Lower leg skin (tissue), 4 donors: ENCODE data around the gene PSD4. TPM values are rescaled to one million over a fixed set of nuclear protein-coding genes. Genes with fewer than 3 reads are reported as not detected.

Experiments used
- DNase-seq, 2 donors: peaks; one replicate each; pipeline ENCODE4 v3.0.0-alpha.2; 2019; ENCODE audit warnings: low spot score in 2 of 2
- H3K4me3 ChIP-seq: fragments of 200-600 bp; sonication (generic); 2 replicates; pipeline ENCODE4 v1.5.1; 2017; ENCODE audit warnings: mild to moderate bottlenecking, low read depth; ENCODE audit not compliant: poor library complexity, severe bottlenecking
- POLR2A ChIP-seq, 2 donors: fragments of 450-650 bp; IDR thresholded peaks; one replicate each; pipeline ENCODE4 v1.6.1; 2016 to 2017; ENCODE audit warnings: antibody characterized with exemption in 2 of 2, mild to moderate bottlenecking in 1 of 2, moderate library complexity in 1 of 2
- WGBS, 2 donors: methylation state at CpG; one replicate each; pipeline ENCODE4 v1.1.5; 2018; 5-methylcytosine and 5-hydroxymethylcytosine counted together
- intact Hi-C: fragments of 100-400 bp; cut with DNase I; formaldehyde crosslinking; loops from one replicate; pipeline ENCODE4 v1.15.0; 2023; ENCODE audit warnings: low total_unique reads
- total RNA-seq, 4 donors: library from RNA; depleted of rRNA; stranded (reverse); fragments of >200 nt; gene quantifications; one replicate each; pipeline ENCODE4 v1.1.0, GENCODE V29; 2016
- TF ChIP-seq, protein P1 (sequence below), 3 donors: fragments of 450-650 bp; IDR thresholded peaks; one replicate each; pipeline ENCODE4 v1.5.1; 2016; ENCODE audit warnings: antibody characterized with exemption in 3 of 3, mild to moderate bottlenecking in 3 of 3, moderate library complexity in 2 of 3

PSD4 gene
- total RNA-seq, 4 donors from 2014 or later, result 58.1 to 99.2 (median 87.6) TPM

DNA sequence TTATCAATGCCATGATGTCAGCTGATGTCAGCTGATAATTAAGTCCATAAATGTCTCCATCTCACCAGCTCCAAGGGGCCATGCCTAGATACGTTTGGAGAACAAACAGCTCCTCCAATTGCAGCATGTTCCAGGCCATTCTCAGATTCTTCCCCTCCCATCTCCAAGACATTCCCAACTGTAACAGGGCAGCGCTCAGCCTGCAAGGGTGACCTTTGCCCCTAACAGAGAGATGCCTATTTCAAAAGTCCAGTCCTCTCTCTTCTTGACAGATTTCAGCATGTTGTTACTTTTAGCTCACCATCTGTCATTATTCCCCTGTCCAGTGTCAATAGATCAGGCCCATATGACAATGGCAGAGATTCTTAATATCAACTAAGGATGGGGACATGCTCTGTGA, 9.9 kb downstream of the PSD4 start:
- DNase-seq, result no peak
- WGBS, 2 donors, result 77 to 84% methylated on average over 2 of the region's 2 CpGs
- no peak overlapping the region for H3K4me3 ChIP-seq
- intact Hi-C loops, result no loop called here
- TF ChIP-seq, protein P1, sequence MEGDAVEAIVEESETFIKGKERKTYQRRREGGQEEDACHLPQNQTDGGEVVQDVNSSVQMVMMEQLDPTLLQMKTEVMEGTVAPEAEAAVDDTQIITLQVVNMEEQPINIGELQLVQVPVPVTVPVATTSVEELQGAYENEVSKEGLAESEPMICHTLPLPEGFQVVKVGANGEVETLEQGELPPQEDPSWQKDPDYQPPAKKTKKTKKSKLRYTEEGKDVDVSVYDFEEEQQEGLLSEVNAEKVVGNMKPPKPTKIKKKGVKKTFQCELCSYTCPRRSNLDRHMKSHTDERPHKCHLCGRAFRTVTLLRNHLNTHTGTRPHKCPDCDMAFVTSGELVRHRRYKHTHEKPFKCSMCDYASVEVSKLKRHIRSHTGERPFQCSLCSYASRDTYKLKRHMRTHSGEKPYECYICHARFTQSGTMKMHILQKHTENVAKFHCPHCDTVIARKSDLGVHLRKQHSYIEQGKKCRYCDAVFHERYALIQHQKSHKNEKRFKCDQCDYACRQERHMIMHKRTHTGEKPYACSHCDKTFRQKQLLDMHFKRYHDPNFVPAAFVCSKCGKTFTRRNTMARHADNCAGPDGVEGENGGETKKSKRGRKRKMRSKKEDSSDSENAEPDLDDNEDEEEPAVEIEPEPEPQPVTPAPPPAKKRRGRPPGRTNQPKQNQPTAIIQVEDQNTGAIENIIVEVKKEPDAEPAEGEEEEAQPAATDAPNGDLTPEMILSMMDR (IDR thresholded peaks at IDR 0.05), result no peak
- TF ChIP-seq POLR2A (IDR thresholded peaks at IDR 0.05), result no peak

DNA sequence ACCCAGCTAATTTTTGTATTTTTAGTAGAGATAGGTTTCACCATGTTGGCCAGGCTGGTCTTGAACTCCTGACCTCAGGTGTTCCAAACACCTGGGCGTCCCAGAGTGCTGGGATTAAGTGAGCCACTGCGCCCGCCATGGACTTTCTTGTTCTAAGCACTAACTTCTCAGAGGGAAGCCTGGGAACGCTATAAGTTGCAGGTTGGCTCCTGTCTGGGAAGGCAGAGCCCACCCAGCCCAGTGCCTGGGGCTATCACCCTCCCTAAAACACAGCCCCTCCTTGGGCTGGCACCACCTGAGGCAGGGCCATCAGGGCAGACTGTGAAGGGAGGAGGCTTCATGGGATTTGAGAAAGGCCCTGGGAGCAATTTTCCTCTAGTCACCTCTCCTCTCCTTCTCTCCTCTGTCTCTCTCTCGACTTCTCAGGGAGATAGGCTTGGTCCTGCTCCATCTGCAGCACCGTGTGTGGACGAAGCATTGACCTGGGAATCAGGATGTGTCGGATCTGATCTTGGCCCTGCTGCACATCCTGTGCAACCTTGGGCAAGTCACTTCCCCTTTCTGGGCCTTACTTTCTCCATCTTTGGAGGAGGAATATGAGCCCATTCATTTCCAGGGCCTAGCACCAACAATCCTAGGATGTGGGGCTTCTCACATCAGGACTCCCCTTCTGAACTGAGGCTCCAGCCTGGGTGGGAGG, 10.9 kb downstream of the PSD4 start:
- DNase-seq, result no peak
- H3K4me3 ChIP-seq, result no peak overlapping the region
- TF ChIP-seq, protein P1 (IDR thresholded peaks at IDR 0.05), result no peak
- no peak for TF ChIP-seq POLR2A (IDR thresholded peaks at IDR 0.05)
- intact Hi-C loops, result no loop called here
- 83 to 91% methylated on average over 8 of the region's 8 CpGs for WGBS, 2 donors

DNA sequence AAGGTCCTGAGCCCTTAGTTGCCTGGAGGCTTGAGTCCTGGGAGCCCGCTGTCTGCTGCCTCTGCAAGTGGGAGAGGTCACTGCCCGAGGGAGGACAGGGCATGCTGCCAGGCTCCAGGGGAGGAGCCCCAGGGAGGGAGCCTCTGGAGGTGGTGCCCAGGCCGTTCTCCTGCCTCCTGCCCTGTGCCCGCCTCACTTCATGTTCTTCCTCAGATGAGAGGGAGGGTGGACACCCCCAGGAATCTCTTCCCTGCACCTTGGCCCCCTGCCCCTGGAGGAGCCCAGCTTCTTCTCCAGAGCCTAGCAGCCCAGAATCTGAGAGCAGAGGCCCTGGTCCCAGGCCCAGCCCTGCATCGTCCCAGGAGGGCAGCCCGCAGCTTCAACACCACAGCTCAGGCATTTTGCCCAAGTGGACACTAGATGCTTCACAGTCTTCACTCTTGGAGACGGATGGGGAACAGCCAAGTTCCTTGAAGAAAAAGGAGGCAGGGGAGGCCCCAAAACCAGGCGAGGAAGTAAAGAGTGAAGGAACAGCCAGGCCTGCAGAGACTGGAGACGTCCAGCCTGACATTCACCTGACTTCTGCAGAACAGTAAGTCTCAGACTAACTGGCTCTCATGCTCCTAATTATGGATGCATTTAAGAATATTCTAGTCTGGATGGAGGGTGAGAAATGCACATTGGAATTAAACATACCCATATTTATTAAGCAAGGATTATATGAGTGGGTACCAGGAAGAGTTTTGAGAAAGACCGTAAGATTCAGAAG, 12.1 kb downstream of the PSD4 start:
- DNase-seq, result no peak
- TF ChIP-seq, protein P1 (IDR thresholded peaks at IDR 0.05), result no peak
- no peak for TF ChIP-seq POLR2A (IDR thresholded peaks at IDR 0.05)
- 65 to 73% methylated on average over 10 of the region's 10 CpGs for whole genome bisulfite sequencing, 2 donors
- no peak overlapping the region for H3K4me3 ChIP-seq
- intact Hi-C loops, result no loop called here

GRCh38 chr2:113186433-113186796, 12.6 kb downstream of the PSD4 start:
- TF ChIP-seq, protein P1 (IDR thresholded peaks at IDR 0.05), result no peak
- TF ChIP-seq POLR2A (IDR thresholded peaks at IDR 0.05), result no peak
- WGBS, 2 donors, result 81% methylated on average over 5 of the region's 5 CpGs
- no peak for DNase-seq
- intact Hi-C loops, result no loop called here
- no peak overlapping the region for H3K4me3 ChIP-seq

DNA sequence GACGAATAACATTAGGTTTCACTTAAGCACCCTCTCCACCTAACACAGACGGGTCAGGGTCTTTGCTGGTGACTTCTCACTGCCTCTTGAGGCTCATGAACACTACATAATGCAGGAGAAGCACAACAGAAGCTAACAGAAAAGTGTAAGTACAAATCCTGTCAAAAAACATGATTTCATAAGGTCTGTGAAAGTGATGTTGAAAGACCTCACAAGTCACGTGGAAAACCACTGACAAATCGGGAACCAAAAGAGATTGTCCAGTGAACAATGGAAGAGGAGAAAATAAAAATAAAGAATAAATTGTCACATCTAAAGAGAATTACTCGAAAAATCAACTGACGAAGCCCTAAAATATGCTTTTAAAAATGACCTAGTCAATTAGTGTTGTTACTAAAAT, 14.0 kb downstream of the PSD4 start:
- intact Hi-C loops, result no loop called here
- WGBS, 2 donors, result 81 to 82% methylated on average over 6 of the region's 6 CpGs
- TF ChIP-seq POLR2A (IDR thresholded peaks at IDR 0.05), result no peak
- TF ChIP-seq, protein P1 (IDR thresholded peaks at IDR 0.05), result no peak
- no peak overlapping the region for H3K4me3 ChIP-seq
- no peak for DNase-seq
